ENCODE results near the gene ESD.

DNA sequence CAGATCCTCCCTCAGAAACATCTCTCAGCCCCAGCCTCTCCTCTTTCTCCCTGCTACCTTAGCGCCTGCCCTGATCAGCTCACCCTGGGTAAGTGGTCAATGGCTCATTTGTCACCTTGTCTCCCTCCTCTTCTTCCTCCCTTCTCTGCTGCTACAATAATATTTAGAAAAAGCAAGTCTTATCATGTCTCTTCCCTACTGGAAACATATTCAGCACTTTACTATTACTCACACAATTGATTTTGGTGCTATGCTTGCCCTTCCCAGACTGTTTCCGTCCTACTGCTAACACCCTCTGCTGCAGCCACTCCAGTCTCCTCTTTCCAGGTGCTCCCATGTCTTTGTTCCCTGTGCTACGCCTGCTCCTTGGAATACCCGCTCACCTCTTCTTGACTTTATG lies 35.8 kb downstream of the ESD start:
- TF ChIP-seq POLR2A (IDR thresholded peaks at IDR 0.05; ENCODE audit: low read depth, low read length): no peak
- no peak for TF ChIP-seq POLR2AphosphoS5 (IDR thresholded peaks at IDR 0.05; ENCODE audit: low read depth, low read length)
